OCI-LY7 (cell line): ENCODE measurements around the gene BTNL3.

Experiments
- EZH2phosphoT487 ChIP-seq: fragments of 200-600 bp; sonication (generic); IDR thresholded peaks from 2 replicates; pipeline ENCODE4 v1.6.1; 2018; ENCODE audit warnings: low read depth, borderline replicate concordance, mild to moderate bottlenecking, mixed run types, antibody characterized with exemption, low read length, moderate library complexity, mixed read lengths
- TF ChIP-seq, protein P1 (sequence below): fragments of 200-600 bp; sonication (generic); conservative IDR thresholded peaks from 2 replicates; pipeline ENCODE4 v1.5.1; 2014; ENCODE audit warnings: mild to moderate bottlenecking, antibody characterized with exemption, low read length, moderate library complexity, mixed read lengths

DNA sequence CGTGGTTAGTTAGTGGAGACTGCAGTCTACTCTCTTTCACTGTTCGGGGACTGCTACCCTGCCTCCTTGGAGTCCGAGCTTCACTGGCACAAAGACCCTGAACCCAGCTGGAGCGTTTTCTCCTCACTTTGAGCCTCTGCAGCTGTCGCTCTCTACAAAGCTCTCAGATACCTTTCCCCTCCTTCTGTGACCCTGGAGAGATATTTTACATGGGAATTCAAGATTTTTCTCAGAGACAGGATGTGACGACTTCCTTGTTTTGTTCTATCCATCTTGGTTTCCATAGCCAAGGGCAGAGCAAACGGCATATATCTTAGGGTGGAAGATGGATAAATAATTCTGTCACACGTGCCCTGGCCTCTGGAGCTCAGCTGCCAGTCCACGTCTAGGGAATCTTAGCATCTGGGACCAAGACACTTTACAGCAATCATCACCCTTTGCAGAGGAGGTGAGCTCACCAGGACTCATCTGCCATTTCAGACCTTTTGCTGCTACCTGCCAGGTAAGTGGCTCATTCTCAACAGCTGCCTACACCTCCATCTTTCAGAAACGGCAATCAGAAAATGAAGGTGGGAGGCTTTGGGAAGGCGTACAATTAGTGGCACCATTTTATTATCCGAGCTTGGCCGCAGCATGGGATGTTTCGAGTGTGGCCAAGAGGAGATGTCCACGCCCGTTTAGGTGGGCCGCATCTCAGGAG lies 51.4 kb downstream of the BTNL3 start, which contains the start of gene BTNL9:
- TF ChIP-seq, protein P1, sequence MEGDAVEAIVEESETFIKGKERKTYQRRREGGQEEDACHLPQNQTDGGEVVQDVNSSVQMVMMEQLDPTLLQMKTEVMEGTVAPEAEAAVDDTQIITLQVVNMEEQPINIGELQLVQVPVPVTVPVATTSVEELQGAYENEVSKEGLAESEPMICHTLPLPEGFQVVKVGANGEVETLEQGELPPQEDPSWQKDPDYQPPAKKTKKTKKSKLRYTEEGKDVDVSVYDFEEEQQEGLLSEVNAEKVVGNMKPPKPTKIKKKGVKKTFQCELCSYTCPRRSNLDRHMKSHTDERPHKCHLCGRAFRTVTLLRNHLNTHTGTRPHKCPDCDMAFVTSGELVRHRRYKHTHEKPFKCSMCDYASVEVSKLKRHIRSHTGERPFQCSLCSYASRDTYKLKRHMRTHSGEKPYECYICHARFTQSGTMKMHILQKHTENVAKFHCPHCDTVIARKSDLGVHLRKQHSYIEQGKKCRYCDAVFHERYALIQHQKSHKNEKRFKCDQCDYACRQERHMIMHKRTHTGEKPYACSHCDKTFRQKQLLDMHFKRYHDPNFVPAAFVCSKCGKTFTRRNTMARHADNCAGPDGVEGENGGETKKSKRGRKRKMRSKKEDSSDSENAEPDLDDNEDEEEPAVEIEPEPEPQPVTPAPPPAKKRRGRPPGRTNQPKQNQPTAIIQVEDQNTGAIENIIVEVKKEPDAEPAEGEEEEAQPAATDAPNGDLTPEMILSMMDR: no peak
- no peak for TF ChIP-seq EZH2phosphoT487
